ENCODE data around the gene CDKAL1. TPM values are rescaled to one million over a fixed set of nuclear protein-coding genes. Genes with fewer than 3 reads are reported as not detected.

Gene CDKAL1
- total and polyA plus RNA-seq, 2 of the 8 experiments (the other 6 are each of a cell fraction or from before 2014, with no cell fraction given) = 8.4 to 24.6 TPM

GRCh38 chr6:21033084-21033483 is 498.8 kb downstream of the CDKAL1 start:
- Histone ChIP-seq H3K9ac (replicated peaks in 1 of 4; ENCODE audit: extremely low read depth in 1 of 4, low read depth in 3 of 4, low read length in 3 of 4) (no peak overlapping the region), H3K27me3 (replicated peaks in 1 of 4; ENCODE audit: control insufficient read depth in 3 of 4, extremely low read depth in 1 of 4, insufficient read depth in 3 of 4, low read length in 3 of 4) (no peaks in the 10 kb centered on the region), H3K9me3 (ENCODE audit: insufficient read depth in 2 of 2, low read depth in 1 of 2, low read length in 1 of 2) (no peaks in the 10 kb centered on the region), H3K27ac (ENCODE audit: low read depth, low read length) (no peak overlapping the region), H2BK120ac (replicated peaks; ENCODE audit: low read depth, low read length) (no peak overlapping the region), H4K91ac (replicated peaks; ENCODE audit: insufficient read length, low read length) (no peak overlapping the region), H3K79me1 (ENCODE audit: low read depth, low read length) (no peaks in the 10 kb centered on the region), H3K18ac (ENCODE audit: extremely low read depth, low read length) (no peak overlapping the region), H3K79me2 (ENCODE audit: control insufficient read depth in 1 of 2, insufficient read depth in 2 of 2, low read length in 2 of 2) (no peaks in the 10 kb centered on the region), H3K4ac (replicated peaks; ENCODE audit: insufficient read length, low read depth, low read length) (no peak overlapping the region), H2BK15ac (ENCODE audit: low read length) (no peak overlapping the region), H3K4me1 (replicated peaks in 1 of 4; ENCODE audit: control insufficient read depth in 3 of 4, insufficient read depth in 4 of 4, low read length in 3 of 4) (no peaks in the 10 kb centered on the region), H3K36me3 (ENCODE audit: control insufficient read depth in 2 of 4, insufficient read depth in 4 of 4, low read length in 3 of 4) (no peaks in the 10 kb centered on the region), H2BK20ac (ENCODE audit: low read length) (no peak overlapping the region), H4K20me1 (replicated peaks in 1 of 2; ENCODE audit: control insufficient read depth in 1 of 2, insufficient read depth in 2 of 2, low read length in 2 of 2) (no peaks in the 10 kb centered on the region), H3K4me2 (ENCODE audit: insufficient read depth in 1 of 2, low read depth in 2 of 2, low read length in 2 of 2) (no peak overlapping the region), H3K4me3 (ENCODE audit: extremely low read depth in 1 of 4, insufficient read depth in 2 of 4, low read depth in 3 of 4, low read length in 4 of 4) (no peak overlapping the region), H3K23ac (ENCODE audit: insufficient read length) (no peak overlapping the region), H2BK5ac (ENCODE audit: low read depth, low read length) (no peak overlapping the region), H2BK12ac (ENCODE audit: low read depth, low read length) (no peak overlapping the region), H4K8ac (ENCODE audit: extremely low read depth, insufficient read depth, low read length) (no peak overlapping the region), H4K5ac (ENCODE audit: insufficient read length, low read depth, low read length) (no peak overlapping the region), H2AFZ (ENCODE audit: low read length) (no peak overlapping the region), H3K14ac (ENCODE audit: insufficient read length) (no peak overlapping the region), H2AK5ac (ENCODE audit: low read depth, low read length) (no peak overlapping the region), H3K23me2 (ENCODE audit: low read depth, low read length) (no peaks in the 10 kb centered on the region), H3K56ac (replicated peaks; ENCODE audit: insufficient read length, low read depth, low read length) (no peak overlapping the region)
- TF ChIP-seq GABPA (IDR thresholded peaks at IDR 0.05; ENCODE audit: borderline replicate concordance, insufficient read depth, low read length) = no peak
- TF ChIP-seq CHD2 (IDR thresholded peaks at IDR 0.05; ENCODE audit: low read length) = no peak
- TF ChIP-seq GTF2F1 (IDR thresholded peaks at IDR 0.05; ENCODE audit: borderline replicate concordance, low read depth, low read length) = no peak
- no peak for TF ChIP-seq CTCF (IDR thresholded peaks at IDR 0.05; ENCODE audit: control extremely low read depth in 1 of 3, insufficient read depth in 1 of 3, low read depth in 1 of 3, low read length in 3 of 3)
- CTCF ChIA-PET (ENCODE audit: partially characterized antibody) = no interaction called here
- no peak for FAIRE-seq
- DNase-seq (ENCODE audit: low read depth in 1 of 2, low spot score in 2 of 2) = no peak
- POLR2A ChIA-PET (ENCODE audit: partially characterized antibody) = no interaction called here
- 74% methylated on average over 1 of the region's 1 CpG; no CpG with 5 or more reads in 1 of the 2 experiments for WGBS, 2 experiments (ENCODE audit: extremely low coverage in 1 of 2, insufficient coverage in 1 of 2, insufficient read length in 1 of 2, insufficient replicate concordance in 2 of 2, low coverage in 1 of 2, low lambda C conversion rate in 2 of 2, missing lambda C conversion rate in 1 of 2)

Data from H1 (cell line).